M059J (cell line): ENCODE data around the gene ZBTB16. TPM values are rescaled to one million over a fixed set of nuclear protein-coding genes. Genes with fewer than 3 reads are reported as not detected.

Experiments
- DNase-seq: peaks from one replicate; pipeline ENCODE4 v3.0.0-alpha.2; 2012; ENCODE audit warnings: low read depth
- total RNA-seq: library from RNA; depleted of rRNA; stranded (reverse); fragments of >200 nt; shearing (Covaris generic); gene quantifications from 2 replicates; pipeline ENCODE4 v1.2.3, GENCODE V29; 2014

Gene ZBTB16
- total RNA-seq, 1 experiment from 2014 or later = not detected

GRCh38 chr11:114243461-114244372 is 184.2 kb downstream of the ZBTB16 start:
- no peak for DNase-seq

GRCh38 chr11:114244726-114245394 is 185.3 kb downstream of the ZBTB16 start:
- no peak for DNase-seq

- no peak for DNase-seq
Measured at GRCh38 chr11:114246321-114247069, 187.0 kb downstream of the ZBTB16 start.

- DNase-seq = no peak
Measured at GRCh38 chr11:114247070-114247789, 187.7 kb downstream of the ZBTB16 start.

GRCh38 chr11:114250180-114250579 is 190.7 kb downstream of the ZBTB16 start:
- DNase-seq = no peak

- no peak for DNase-seq
Measured at GRCh38 chr11:114250993-114251814, 191.7 kb downstream of the ZBTB16 start.

- DNase-seq = no peak
Measured at GRCh38 chr11:114251815-114252337, 192.4 kb downstream of the ZBTB16 start.

- DNase-seq = no peak
Measured at GRCh38 chr11:114252767-114253166, 193.3 kb downstream of the ZBTB16 start.

GRCh38 chr11:114253771-114254170 is 194.3 kb downstream of the ZBTB16 start:
- DNase-seq = no peak

- no peak for DNase-seq
Measured at GRCh38 chr11:114254571-114255146, 195.1 kb downstream of the ZBTB16 start.

- no peak for DNase-seq
Measured at GRCh38 chr11:114255289-114255688, 195.8 kb downstream of the ZBTB16 start.

GRCh38 chr11:114256176-114256966 is 196.9 kb downstream of the ZBTB16 start:
- DNase-seq = no peak

- DNase-seq = no peak
Measured at GRCh38 chr11:114256967-114257286, 197.4 kb downstream of the ZBTB16 start.

GRCh38 chr11:114257621-114258558 is 198.4 kb downstream of the ZBTB16 start:
- DNase-seq = no peak

GRCh38 chr11:114258696-114259095 is 199.2 kb downstream of the ZBTB16 start:
- no peak for DNase-seq

GRCh38 chr11:114259124-114259526 is 199.6 kb downstream of the ZBTB16 start:
- no peak for DNase-seq

- no peak for DNase-seq
Measured at GRCh38 chr11:114259551-114259983, 200.1 kb downstream of the ZBTB16 start.

- no peak for DNase-seq
Measured at GRCh38 chr11:114260077-114260476, 200.6 kb downstream of the ZBTB16 start.
